C4-2B (cell line): Measurements from ENCODE around the gene TENM4.

Experiments used
- CTCF ChIP-seq: fragments of 450-650 bp; conservative IDR thresholded peaks from 2 replicates; pipeline ENCODE4 v1.5.1; 2017; ENCODE audit warnings: mild to moderate bottlenecking
- ZFX ChIP-seq: fragments of 450-650 bp; IDR thresholded peaks from 2 replicates; pipeline ENCODE4 v1.6.1; 2017

GRCh38 chr11:78965432-78965831 is 475.4 kb downstream of the TENM4 start:
- TF ChIP-seq CTCF (no peak), ZFX (no peak)
